ENCODE measurements around the gene DHX30.
"Not testable (repeated sequence)": the region's sequence is repeated elsewhere in the genome, so short reads cannot be mapped to it uniquely, and the experiment has no call there.

DHX30 gene

GRCh38 chr3:47882338-47882737 is 79.4 kb downstream of the DHX30 start:
- no peak for DNase-seq (ENCODE audit: low read depth in 2 of 3, low spot score in 2 of 3)

- DNase-seq (ENCODE audit: low read depth in 2 of 3, low spot score in 2 of 3) = no peak
These were observed 81.7 kb downstream of the DHX30 start for GRCh38 chr3:47884603-47885002.

DNA sequence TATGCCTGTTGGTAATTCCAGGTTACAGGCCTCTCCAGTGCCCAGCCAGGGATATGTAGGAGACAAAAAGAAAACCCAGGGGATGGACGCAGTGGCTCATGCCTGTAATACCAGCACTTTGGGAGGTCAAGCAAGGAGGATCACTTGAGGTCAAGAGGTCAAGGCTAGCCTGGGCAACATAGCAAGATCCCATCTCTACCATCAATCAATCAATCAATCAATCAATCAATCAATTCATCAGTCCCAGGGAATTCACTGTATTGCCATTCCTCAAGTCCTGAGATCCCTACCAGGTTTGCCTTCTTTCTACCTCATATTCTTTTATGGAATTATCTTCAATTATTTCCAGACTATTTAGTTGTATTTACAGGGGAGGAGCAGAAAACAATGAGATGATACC is 82.2 kb downstream of the DHX30 start:
- DNase-seq (ENCODE audit: low read depth in 2 of 3, low spot score in 2 of 3) = no peak

- DNase-seq (ENCODE audit: low read depth in 2 of 3, low spot score in 2 of 3) = not testable (repeated sequence)
These were observed 85.1 kb downstream of the DHX30 start for GRCh38 chr3:47887991-47888390.

GRCh38 chr3:47888986-47889757 is 86.2 kb downstream of the DHX30 start:
- no peak for DNase-seq (ENCODE audit: low read depth in 2 of 3, low spot score in 2 of 3)

- DNase-seq (ENCODE audit: low read depth in 2 of 3, low spot score in 2 of 3) = no peak
These were observed 87.3 kb downstream of the DHX30 start for GRCh38 chr3:47890126-47890827.

DNA sequence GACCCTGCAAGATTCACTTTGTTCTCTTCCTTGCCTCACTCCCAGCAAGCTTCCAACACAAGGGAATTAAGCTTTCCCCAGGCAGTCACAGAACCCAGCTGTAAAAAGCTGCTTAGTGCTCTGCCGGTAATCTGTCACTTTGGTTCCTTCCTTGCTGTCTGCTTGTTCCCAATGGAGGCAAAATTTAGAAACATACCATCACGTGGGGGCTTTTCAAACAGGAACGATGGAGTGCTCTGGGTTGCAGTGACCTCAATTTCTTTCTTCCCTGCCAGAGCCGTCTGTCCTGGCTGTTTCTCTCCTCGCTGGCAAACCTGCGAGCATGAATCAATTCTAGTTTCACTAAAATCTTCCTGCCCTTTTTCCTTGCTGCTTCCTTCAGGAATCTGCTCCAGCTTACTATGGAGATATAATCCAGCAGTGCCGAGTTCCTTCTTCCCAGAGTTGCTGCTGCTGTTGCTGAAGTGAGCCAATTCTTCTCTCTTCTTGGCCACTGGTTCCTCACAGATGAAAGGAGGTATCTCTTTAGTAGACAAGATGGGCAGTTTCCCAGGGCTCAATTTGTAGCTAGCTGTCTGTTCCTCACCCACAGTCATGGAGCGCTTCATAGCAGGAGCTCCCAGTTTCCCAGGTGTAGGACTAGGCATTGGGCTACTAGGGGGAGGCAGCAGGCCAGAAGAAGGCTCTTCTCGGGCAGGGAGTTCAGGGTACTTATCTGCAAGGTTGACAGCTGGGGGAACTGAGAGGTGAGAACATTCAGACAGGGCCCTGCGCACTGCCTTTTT is 88.1 kb downstream of the DHX30 start:
- DNase-seq (ENCODE audit: low read depth in 2 of 3, low spot score in 2 of 3) = no peak

DNA sequence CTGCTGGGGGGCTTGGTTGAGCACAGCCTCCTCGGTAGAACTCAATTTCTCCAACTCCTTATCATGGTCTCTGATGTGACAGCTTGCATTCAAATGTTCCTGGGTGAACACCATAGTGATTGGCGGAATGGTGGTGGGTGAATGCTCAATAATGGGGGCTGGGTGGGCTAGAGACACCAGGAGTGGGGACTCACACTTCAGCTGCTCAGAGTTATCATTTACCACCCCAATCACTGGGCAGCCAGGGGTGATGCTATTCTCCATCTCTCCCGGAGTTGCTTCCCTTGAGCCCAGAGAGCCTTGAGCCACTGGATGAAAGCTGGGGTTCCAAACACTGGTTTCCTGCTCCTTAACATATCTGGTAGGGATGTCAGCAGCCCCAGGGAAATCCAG is 88.7 kb downstream of the DHX30 start:
- DNase-seq (ENCODE audit: low read depth in 2 of 3, low spot score in 2 of 3) = no peak

- DNase-seq (ENCODE audit: low read depth in 2 of 3, low spot score in 2 of 3) = no peak
These were observed 89.5 kb downstream of the DHX30 start for GRCh38 chr3:47892286-47893040.

DNA sequence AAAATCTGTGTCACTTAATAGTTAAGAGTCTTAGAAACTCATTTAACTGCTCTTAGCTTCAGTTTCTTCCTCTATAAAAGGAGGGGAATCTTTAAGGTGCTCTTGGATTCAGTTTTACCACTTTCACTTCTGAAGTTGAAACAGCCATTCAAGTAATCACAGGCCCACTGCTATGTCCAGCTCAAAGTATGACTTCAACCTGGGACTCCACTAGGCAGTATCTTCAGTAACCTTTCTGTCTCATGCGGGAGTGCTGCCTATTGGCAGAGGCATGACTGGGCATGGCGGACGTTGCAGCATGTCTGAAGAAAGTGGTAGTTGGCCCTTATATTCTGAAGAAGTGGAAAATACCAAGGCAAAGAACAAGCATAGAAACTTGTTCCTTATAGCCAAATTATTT is 92.3 kb downstream of the DHX30 start:
- no peak for DNase-seq (ENCODE audit: low read depth in 2 of 3, low spot score in 2 of 3)

DNA sequence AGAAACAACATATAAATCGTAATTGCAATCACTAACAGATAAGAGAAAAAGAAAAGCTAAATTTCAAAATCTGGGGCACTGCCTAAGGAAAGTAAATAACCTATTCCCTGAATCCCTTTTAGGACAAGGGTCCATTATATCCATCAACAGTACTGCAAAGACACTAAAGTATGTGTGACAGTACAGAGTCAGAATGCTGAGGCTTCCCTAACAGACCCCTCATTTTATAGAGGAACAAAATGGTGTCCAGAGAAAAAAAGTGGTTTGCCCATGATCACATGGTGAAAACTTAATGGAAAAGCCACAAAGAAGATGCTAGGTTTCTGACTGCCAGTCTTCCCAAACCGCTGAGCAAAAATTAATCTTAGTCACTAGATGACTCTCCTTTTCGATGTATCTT is 93.8 kb downstream of the DHX30 start:
- no peak for DNase-seq (ENCODE audit: low read depth in 2 of 3, low spot score in 2 of 3)

- no peak for DNase-seq (ENCODE audit: low read depth in 2 of 3, low spot score in 2 of 3)
These were observed 95.0 kb downstream of the DHX30 start for GRCh38 chr3:47897954-47898353.

- no peak for DNase-seq (ENCODE audit: low read depth in 2 of 3, low spot score in 2 of 3)
These were observed 96.7 kb downstream of the DHX30 start for GRCh38 chr3:47899495-47900108.
